H1 (cell line): ENCODE data around the gene FJX1. TPM values are rescaled to one million over a fixed set of nuclear protein-coding genes. Genes with fewer than 3 reads are reported as not detected.

ENCODE experiments used
- CTCF ChIA-PET: fragments of 300-600 bp; sonication (Branson Sonifier 250); formaldehyde crosslinking; loops from one replicate; lab custom pipeline; 2021; ENCODE audit not compliant: partially characterized antibody; lab: Charles Lee
- POLR2A ChIA-PET: fragments of 300-600 bp; sonication (Branson Sonifier 250); formaldehyde crosslinking; loops from one replicate; lab custom pipeline; 2021; ENCODE audit warnings: inconsistent platforms; ENCODE audit not compliant: partially characterized antibody; lab: Charles Lee
- DNase-seq, 2 experiments: peaks; one replicate each; pipeline versions ENCODE4 v3.0.0 to v3.0.0-alpha.2; 2010 to 2022; ENCODE audit warnings: low spot score in 2 of 2, low read depth in 1 of 2, mixed read lengths in 1 of 2
- FAIRE-seq: peaks from 2 replicates; lab custom pipeline; 2011; peaks lifted over from hg19 to GRCh38; lab: Jason Lieb, UNC
- H2AFZ ChIP-seq: 2 replicates; pipeline ENCODE4 v1.8.1; 2012; ENCODE audit warnings: low read length, inconsistent platforms
- H2AK5ac ChIP-seq: 2 replicates; pipeline ENCODE4 v1.6.1; 2013; ENCODE audit warnings: low read depth, low read length
- H2BK120ac ChIP-seq: replicated peaks from 2 replicates; pipeline ENCODE3; 2013; ENCODE audit warnings: low read depth, low read length, inconsistent platforms
- H2BK12ac ChIP-seq: 2 replicates; pipeline ENCODE4 v1.6.1; 2013; ENCODE audit warnings: low read depth, low read length
- H2BK15ac ChIP-seq: 2 replicates; pipeline ENCODE4 v1.6.1; 2013; ENCODE audit warnings: low read length
- H2BK20ac ChIP-seq: 2 replicates; pipeline ENCODE4 v1.6.1; 2013; ENCODE audit warnings: low read length
- H2BK5ac ChIP-seq: 2 replicates; pipeline ENCODE4 v1.6.1; 2013; ENCODE audit warnings: low read depth, low read length
- H3K14ac ChIP-seq: 2 replicates; pipeline ENCODE4 v1.6.1; 2013; ENCODE audit warnings: inconsistent platforms; ENCODE audit not compliant: insufficient read length
- H3K18ac ChIP-seq: 2 replicates; pipeline ENCODE4 v1.6.1; 2013; ENCODE audit warnings: low read length; ENCODE audit errors: extremely low read depth
- H3K23ac ChIP-seq: 2 replicates; pipeline ENCODE4 v1.6.1; 2013; ENCODE audit warnings: inconsistent platforms; ENCODE audit not compliant: insufficient read length
- H3K23me2 ChIP-seq: 2 replicates; pipeline ENCODE4 v1.6.1; 2013; ENCODE audit warnings: low read depth, low read length
- H3K27ac ChIP-seq: 2 replicates; pipeline ENCODE4 v1.6.1; 2011; ENCODE audit warnings: low read depth, low read length, inconsistent platforms
- H3K27me3 ChIP-seq, 4 experiments: replicated peaks in 1 of 4; 1 replicate in 1 of 4; 2 replicates in 3 of 4; pipeline versions ENCODE4 v1.6.1 to v1.8.1; 2011 to 2013; ENCODE audit warnings: low read length in 3 of 4, mild to moderate bottlenecking in 3 of 4, inconsistent platforms in 2 of 4, mixed read lengths in 2 of 4, moderate library complexity in 1 of 4; ENCODE audit not compliant: control insufficient read depth in 3 of 4, insufficient read depth in 3 of 4; ENCODE audit errors: extremely low read depth in 1 of 4
- H3K36me3 ChIP-seq, 4 experiments: 2 replicates each; pipeline versions ENCODE4 v1.6.1 to v1.8.1; 2011 to 2013; ENCODE audit warnings: mild to moderate bottlenecking in 4 of 4, low read length in 3 of 4, moderate library complexity in 2 of 4, control low read depth in 1 of 4, inconsistent platforms in 1 of 4; ENCODE audit not compliant: insufficient read depth in 4 of 4, control insufficient read depth in 2 of 4
- H3K4ac ChIP-seq: replicated peaks from 2 replicates; pipeline ENCODE3; 2013; ENCODE audit warnings: low read length, low read depth, mixed read lengths, inconsistent platforms; ENCODE audit not compliant: insufficient read length
- H3K4me1 ChIP-seq, 4 experiments: replicated peaks in 1 of 4; 1 replicate in 1 of 4; 2 replicates in 3 of 4; pipeline versions ENCODE4 v1.6.1 to v1.8.1; 2011 to 2013; ENCODE audit warnings: low read length in 3 of 4, inconsistent platforms in 2 of 4, mixed read lengths in 1 of 4; ENCODE audit not compliant: insufficient read depth in 4 of 4, control insufficient read depth in 3 of 4
- H3K4me2 ChIP-seq, 2 experiments: 2 replicates each; pipeline versions ENCODE4 v1.6.1 to v1.8.1; 2011 to 2013; ENCODE audit warnings: low read depth in 2 of 2, low read length in 2 of 2, control low read depth in 1 of 2, inconsistent platforms in 1 of 2, mild to moderate bottlenecking in 1 of 2; ENCODE audit not compliant: insufficient read depth in 1 of 2
- H3K4me3 ChIP-seq, 4 experiments: fragments of 200-600, 300-600 bp in 1 of 4; sonication (generic), shearing (Covaris generic), sonication (Bioruptor Twin) in 1 of 4; 2 replicates each; pipeline versions ENCODE4 v1.5.1 to v1.8.1; 2011 to 2016; ENCODE audit warnings: low read length in 4 of 4, low read depth in 3 of 4, control low read depth in 2 of 4, inconsistent platforms in 2 of 4, mild to moderate bottlenecking in 2 of 4, mixed read lengths in 1 of 4, moderate library complexity in 1 of 4; ENCODE audit not compliant: insufficient read depth in 2 of 4; ENCODE audit errors: extremely low read depth in 1 of 4
- H3K56ac ChIP-seq: replicated peaks from 2 replicates; pipeline ENCODE3; 2013; ENCODE audit warnings: low read depth, mild to moderate bottlenecking, mixed read lengths, low read length, inconsistent platforms; ENCODE audit not compliant: insufficient read length
- H3K79me1 ChIP-seq: 2 replicates; pipeline ENCODE4 v1.6.1; 2013; ENCODE audit warnings: low read depth, low read length, control low read depth
- H3K79me2 ChIP-seq, 2 experiments: 2 replicates each; pipeline versions ENCODE4 v1.6.1 to v1.8.1; 2012 to 2013; ENCODE audit warnings: low read length in 2 of 2, mild to moderate bottlenecking in 2 of 2, inconsistent platforms in 1 of 2; ENCODE audit not compliant: insufficient read depth in 2 of 2, control insufficient read depth in 1 of 2
- H3K9ac ChIP-seq, 4 experiments: replicated peaks in 1 of 4; 1 replicate in 1 of 4; 2 replicates in 3 of 4; pipeline versions ENCODE4 v1.6.1 to v1.8.1; 2011 to 2013; ENCODE audit warnings: low read depth in 3 of 4, low read length in 3 of 4, control low read depth in 2 of 4, mild to moderate bottlenecking in 2 of 4, moderate library complexity in 2 of 4, inconsistent platforms in 1 of 4; ENCODE audit errors: extremely low read depth in 1 of 4
- H3K9me3 ChIP-seq, 2 experiments: 2 replicates each; pipeline versions ENCODE4 v1.6.1 to v1.8.1; 2012 to 2013; ENCODE audit warnings: mild to moderate bottlenecking in 2 of 2, moderate library complexity in 2 of 2, control low read depth in 1 of 2, inconsistent platforms in 1 of 2, low read depth in 1 of 2, low read length in 1 of 2, mixed read lengths in 1 of 2; ENCODE audit not compliant: insufficient read depth in 2 of 2
- H4K20me1 ChIP-seq, 2 experiments: replicated peaks in 1 of 2; 2 replicates each; pipeline versions ENCODE3 to v1.8.1; 2011 to 2013; ENCODE audit warnings: inconsistent platforms in 2 of 2, low read length in 2 of 2, mild to moderate bottlenecking in 1 of 2; ENCODE audit not compliant: insufficient read depth in 2 of 2, control insufficient read depth in 1 of 2
- H4K5ac ChIP-seq: 2 replicates; pipeline ENCODE4 v1.6.1; 2013; ENCODE audit warnings: low read length, low read depth, mixed read lengths, inconsistent platforms; ENCODE audit not compliant: insufficient read length
- H4K8ac ChIP-seq: 2 replicates; pipeline ENCODE4 v1.8.0; 2013; ENCODE audit warnings: mild to moderate bottlenecking, moderate library complexity, low read length, inconsistent platforms; ENCODE audit not compliant: insufficient read depth; ENCODE audit errors: extremely low read depth
- H4K91ac ChIP-seq: replicated peaks from 2 replicates; pipeline ENCODE3; 2013; ENCODE audit warnings: low read length, mixed read lengths, inconsistent platforms; ENCODE audit not compliant: insufficient read length
- BRCA1 ChIP-seq: IDR thresholded peaks from 2 replicates; pipeline ENCODE4 v1.6.1; 2012; ENCODE audit warnings: low read depth, low read length, improper control_type of control experiment
- CBX8 ChIP-seq: fragments of 300-800, 300-1000 bp; sonication (generic); IDR thresholded peaks from 2 replicates; pipeline ENCODE4 v1.7.1; 2016; ENCODE audit warnings: low read depth, low read length, borderline replicate concordance
- EGR1 ChIP-seq: IDR thresholded peaks from 2 replicates; pipeline ENCODE4 v1.6.1; 2011; ENCODE audit warnings: low read depth, low read length, borderline replicate concordance
- KDM4A ChIP-seq: IDR thresholded peaks from one replicate; pipeline ENCODE4 v1.7.1; 2012; ENCODE audit warnings: low read depth, mild to moderate bottlenecking, moderate library complexity, low read length, inconsistent platforms; ENCODE audit not compliant: severe bottlenecking
- MAFK ChIP-seq: IDR thresholded peaks from 2 replicates; pipeline ENCODE4 v1.6.1; 2012; ENCODE audit warnings: low read depth, mild to moderate bottlenecking, improper control_type of control experiment, low read length
- RNF2 ChIP-seq: fragments of 200-900, 300-1000 bp; sonication (generic); IDR thresholded peaks from 2 replicates; pipeline ENCODE4 v1.7.1; 2016; ENCODE audit warnings: borderline replicate concordance, low read depth, mild to moderate bottlenecking, antibody characterized with exemption, low read length; ENCODE audit not compliant: poor library complexity, severe bottlenecking; ENCODE audit errors: missing control alignments
- SP4 ChIP-seq: IDR thresholded peaks from 2 replicates; pipeline ENCODE4 v1.6.1; 2012; ENCODE audit warnings: low read length, inconsistent platforms
- TAF7 ChIP-seq: optimal IDR thresholded peaks from 2 replicates; pipeline ENCODE3; 2011; ENCODE audit warnings: low read depth, mild to moderate bottlenecking, inconsistent platforms, low read length, moderate library complexity, borderline replicate concordance
- TBP ChIP-seq: IDR thresholded peaks from 2 replicates; pipeline ENCODE4 v1.6.1; 2011; ENCODE audit warnings: low read depth, low read length, improper control_type of control experiment
- YY1 ChIP-seq: IDR thresholded peaks from 2 replicates; pipeline ENCODE4 v1.6.1; 2011; ENCODE audit warnings: low read depth, mild to moderate bottlenecking, low read length
- WGBS, 2 experiments: shearing (Covaris generic) in 1 of 2; methylation state at CpG; one replicate each; pipeline versions ENCODE4 v1.1.6 to v1.1.7; 2013 to 2015; ENCODE audit warnings: low lambda C conversion rate in 2 of 2, mixed read lengths in 2 of 2, inconsistent platforms in 1 of 2, low coverage in 1 of 2, missing lambda C conversion rate in 1 of 2; ENCODE audit not compliant: insufficient replicate concordance in 2 of 2, insufficient coverage in 1 of 2, insufficient read length in 1 of 2; ENCODE audit errors: extremely low coverage in 1 of 2, missing lambda C conversion rate in 1 of 2; 5-methylcytosine and 5-hydroxymethylcytosine counted together
- polyA plus RNA-seq, 7 experiments: library from polyadenylated mRNA; depleted of rRNA in 3 of 7; stranded (reverse) in 5 of 7; unstranded in 2 of 7; fragments of >200 nt in 5 of 7; fragments of 200-250 nt in 2 of 7; gene quantifications; 1 replicate in 5 of 7; 2 replicates in 1 of 7; 4 replicates in 1 of 7; pipeline versions ENCODE4 v1.2.1 to v1.2.3, GENCODE V29; 2011 to 2013; ENCODE audit warnings: missing spikeins in 2 of 7, mixed read lengths in 2 of 7
- total RNA-seq: library from RNA; stranded (reverse); fragmentation: NEBNext Ultra II Directional; extraction: Animal tissue kit (Norgen Biotek cat#: 25700); gene quantifications from 2 replicates; pipeline ENCODE4 v1.2.1, GENCODE V29; 2021

Gene FJX1
- total and polyA plus RNA-seq, 2 of the 8 experiments (the other 6 are each of a cell fraction or from before 2014, with no cell fraction given): 6.3 to 13.3 TPM

GRCh38 chr11:35571696-35572095 is 46.6 kb upstream of the FJX1 start:
- H3K9me3 ChIP-seq: no peaks in the 10 kb centered on the region; a peak in 1 of 4 replicates
- DNase-seq (no peak), FAIRE-seq (no peak)
- H3K9ac ChIP-seq: no peak overlapping the region
- H3K18ac ChIP-seq: no peak overlapping the region
- H2BK15ac ChIP-seq: no peak overlapping the region
- H3K14ac ChIP-seq: no peak overlapping the region
- no peak overlapping the region for H3K27ac ChIP-seq
- H3K79me2 ChIP-seq: no peaks in the 10 kb centered on the region
- no peaks in the 10 kb centered on the region for H4K20me1 ChIP-seq
- no peak overlapping the region for H3K4me2 ChIP-seq
- H3K4me1 ChIP-seq: peaks cover 0 to 2% (median 0%) of the 10 kb centered on the region in 4 experiments; a peak in 2 of 7 replicates
- H3K36me3 ChIP-seq: no peaks in the 10 kb centered on the region
- ChIA-PET POLR2A (no interaction called here), CTCF (no interaction called here)
- no peak overlapping the region for H2AFZ ChIP-seq
- no peak overlapping the region for H2BK5ac ChIP-seq
- H2BK120ac ChIP-seq: no peak overlapping the region
- no peak overlapping the region for H3K56ac ChIP-seq
- no peak overlapping the region for H2BK12ac ChIP-seq
- H3K23me2 ChIP-seq: no peaks in the 10 kb centered on the region
- H3K79me1 ChIP-seq: no peaks in the 10 kb centered on the region
- no peak overlapping the region for H3K4me3 ChIP-seq
- H3K27me3 ChIP-seq: no peaks in the 10 kb centered on the region
- no peak overlapping the region for H4K8ac ChIP-seq
- H3K4ac ChIP-seq: no peak overlapping the region
- H3K23ac ChIP-seq: no peak overlapping the region
- H4K91ac ChIP-seq: no peak overlapping the region
- 86% methylated on average over 3 of the region's 3 CpGs; no CpG with 5 or more reads in 1 of the 2 experiments for WGBS, 2 experiments
- no peak for TF ChIP-seq EGR1
- no peak for TF ChIP-seq BRCA1
- TF ChIP-seq TAF7: no peak
- no peak for TF ChIP-seq CBX8
- TF ChIP-seq RNF2: no peak
- TF ChIP-seq YY1: no peak
- TF ChIP-seq TBP: no peak
- no peak for TF ChIP-seq MAFK
- no peak for TF ChIP-seq KDM4A
- no peak for TF ChIP-seq SP4
- no peak overlapping the region for H2AK5ac ChIP-seq
- no peak overlapping the region for H2BK20ac ChIP-seq
- H4K5ac ChIP-seq: no peak overlapping the region
